Right atrium auricular region (tissue), 2 donors: ENCODE data around the gene PRRG2. TPM values are rescaled to one million over a fixed set of nuclear protein-coding genes. Genes with fewer than 3 reads are reported as not detected.

ENCODE experiments used
- DNase-seq: peaks from one replicate; pipeline ENCODE4 v3.0.0-alpha.2; 2019; ENCODE audit warnings: low spot score
- H3K27ac ChIP-seq, 2 donors: fragments of 200-600 bp; sonication (generic); 1 replicate in 1 of 2; 2 replicates in 1 of 2; pipeline ENCODE4 v1.5.1; 2016 to 2019
- H3K27me3 ChIP-seq, 2 donors: fragments of 200-600 bp; sonication (generic); one replicate each; pipeline versions ENCODE4 v1.5.1 to v1.6.0; 2017 to 2019
- H3K36me3 ChIP-seq: fragments of 200-600 bp; sonication (generic); one replicate; pipeline ENCODE4 v1.5.1; 2016
- H3K4me1 ChIP-seq, 2 donors: fragments of 200-600 bp; sonication (generic); one replicate each; pipeline versions ENCODE4 v1.5.1 to v1.6.0; 2017 to 2019
- H3K4me3 ChIP-seq, 2 donors: fragments of 200-600 bp; sonication (generic); 1 replicate in 1 of 2; 2 replicates in 1 of 2; pipeline ENCODE4 v1.5.1; 2017 to 2019; ENCODE audit warnings: mild to moderate bottlenecking in 1 of 2, moderate library complexity in 1 of 2
- H3K9me3 ChIP-seq, 2 donors: fragments of 200-600 bp; sonication (generic); one replicate each; pipeline ENCODE4 v1.5.1; 2019
- CTCF ChIP-seq, 2 donors: fragments of 200-600 bp; sonication (generic); IDR thresholded peaks; one replicate each; pipeline ENCODE4 v1.5.1; 2019; ENCODE audit warnings: antibody characterized with exemption in 2 of 2
- total RNA-seq, 2 donors: library from RNA; depleted of rRNA; stranded (reverse); fragments of >200 nt; gene quantifications; one replicate each; pipeline ENCODE4 v1.1.0, GENCODE V29; 2016

PRRG2 gene
- total RNA-seq, 2 donors from 2014 or later: 0.63 to 2.3 TPM

DNA sequence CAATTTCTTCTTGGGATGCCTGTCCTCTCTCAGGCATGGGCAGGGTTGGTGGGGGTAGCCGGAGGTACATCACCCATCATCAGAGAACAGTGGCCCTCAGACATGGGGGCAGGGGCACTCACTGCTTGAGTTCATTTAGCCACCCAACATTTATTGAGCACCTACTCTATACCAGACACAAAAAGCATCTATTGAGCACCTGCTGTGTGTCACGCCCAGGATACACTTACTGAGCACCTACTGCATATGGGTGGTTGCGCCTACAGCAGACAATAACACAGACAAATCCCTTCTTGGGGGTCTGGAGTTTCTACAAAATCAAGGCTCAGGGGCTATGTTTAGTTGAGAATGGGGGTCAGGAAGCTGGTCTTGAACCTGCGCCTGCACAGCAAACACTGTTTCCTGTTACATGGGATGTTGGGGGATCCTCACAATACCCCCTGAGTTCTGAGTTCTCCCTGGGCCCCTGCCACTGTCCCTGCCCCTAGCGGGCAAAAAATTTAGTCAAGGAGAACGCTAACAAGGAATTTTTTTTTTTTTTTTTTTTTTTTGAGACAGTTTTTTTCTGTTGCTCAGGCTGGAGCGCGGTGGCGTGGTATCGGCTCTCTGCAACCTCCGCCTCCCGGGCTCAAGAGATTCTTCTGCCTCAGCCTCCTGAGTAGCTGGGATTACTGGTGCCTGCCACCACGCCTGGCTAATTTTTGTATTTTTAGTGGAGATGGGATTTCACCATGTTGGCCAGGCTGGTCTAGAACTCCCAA is 41.7 kb upstream of the PRRG2 start:
- TF ChIP-seq CTCF (IDR thresholded peaks at IDR 0.05): no peak
- Histone ChIP-seq H3K4me3 (no peak overlapping the region), H3K9me3 (no peaks in the 10 kb centered on the region), H3K27ac (no peak overlapping the region), H3K36me3 (no peaks in the 10 kb centered on the region), H3K27me3 (no peaks in the 10 kb centered on the region), H3K4me1 (peaks cover 0 to 2% of the 10 kb centered on the region in 2 donors)
- no peak for DNase-seq

GRCh38 chr19:49541914-49542313 is 39.2 kb upstream of the PRRG2 start:
- H3K9me3 ChIP-seq: no peaks in the 10 kb centered on the region
- peaks cover 0 to 3% of the 10 kb centered on the region in 2 donors for H3K4me1 ChIP-seq
- no peak for TF ChIP-seq CTCF (IDR thresholded peaks at IDR 0.05)
- H3K27ac ChIP-seq: no peak overlapping the region
- H3K36me3 ChIP-seq: no peaks in the 10 kb centered on the region
- no peak overlapping the region for H3K4me3 ChIP-seq
- H3K27me3 ChIP-seq: no peaks in the 10 kb centered on the region
- no peak for DNase-seq

DNA sequence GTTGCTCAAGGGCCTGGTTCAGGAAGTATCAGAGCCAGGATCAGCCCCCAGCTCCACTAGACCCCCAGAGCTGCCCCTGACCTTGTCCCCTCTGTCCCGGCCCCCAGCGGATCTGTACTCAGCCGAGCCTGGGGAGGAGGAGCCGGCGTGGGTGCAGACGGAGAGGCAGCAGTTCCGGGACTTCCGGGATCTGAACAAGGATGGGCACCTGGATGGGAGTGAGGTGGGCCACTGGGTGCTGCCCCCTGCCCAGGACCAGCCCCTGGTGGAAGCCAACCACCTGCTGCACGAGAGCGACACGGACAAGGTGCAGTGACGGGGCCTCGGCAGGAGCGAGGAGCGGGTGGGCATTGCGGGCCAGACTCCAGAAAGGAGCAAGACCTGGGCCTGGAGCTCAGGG is 38.7 kb upstream of the PRRG2 start:
- no peaks in the 10 kb centered on the region for H3K36me3 ChIP-seq
- no peak overlapping the region for H3K27ac ChIP-seq
- H3K27me3 ChIP-seq: no peaks in the 10 kb centered on the region
- DNase-seq: no peak
- no peak for TF ChIP-seq CTCF (IDR thresholded peaks at IDR 0.05)
- H3K4me1 ChIP-seq: peaks cover 0 to 6% of the 10 kb centered on the region in 2 donors
- no peaks in the 10 kb centered on the region for H3K9me3 ChIP-seq
- H3K4me3 ChIP-seq: no peak overlapping the region

- H3K27me3 ChIP-seq: no peaks in the 10 kb centered on the region
- no peak for DNase-seq
- H3K4me3 ChIP-seq: no peak overlapping the region
- no peak overlapping the region for H3K27ac ChIP-seq
- H3K9me3 ChIP-seq: no peaks in the 10 kb centered on the region
- H3K4me1 ChIP-seq: peaks cover 0 to 6% of the 10 kb centered on the region in 2 donors
- TF ChIP-seq CTCF (IDR thresholded peaks at IDR 0.05): no peak
- H3K36me3 ChIP-seq: no peaks in the 10 kb centered on the region
These were observed 38.1 kb upstream of the PRRG2 start for GRCh38 chr19:49543032-49543431.

DNA sequence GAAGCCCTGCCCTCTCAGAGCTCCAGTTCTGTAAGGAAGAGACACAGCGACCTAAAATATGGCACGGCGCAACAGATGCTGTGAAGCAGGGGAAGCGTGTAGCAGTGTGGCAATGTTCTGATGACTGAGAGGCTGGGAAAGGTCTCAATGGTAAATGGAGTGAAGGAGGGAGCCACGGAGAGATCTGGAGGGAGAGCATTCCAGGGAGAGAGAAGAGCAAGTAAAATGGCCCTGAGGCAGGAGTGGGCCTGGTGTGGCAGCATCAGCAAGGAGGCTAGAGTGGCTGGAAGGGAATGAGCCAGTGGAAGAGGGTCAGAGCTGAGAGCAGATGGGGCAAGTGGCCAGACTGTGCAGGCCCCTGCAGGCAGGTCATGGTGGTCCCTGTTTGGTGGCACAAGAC is 37.0 kb upstream of the PRRG2 start:
- Histone ChIP-seq H3K27ac (no peak overlapping the region), H3K27me3 (no peaks in the 10 kb centered on the region), H3K36me3 (no peaks in the 10 kb centered on the region), H3K9me3 (no peaks in the 10 kb centered on the region), H3K4me1 (peaks cover 0 to 6% of the 10 kb centered on the region in 2 donors), H3K4me3 (no peak overlapping the region)
- no peak for DNase-seq
- no peak for TF ChIP-seq CTCF (IDR thresholded peaks at IDR 0.05)
